ENCODE measurements around the gene GPR152. TPM values are rescaled to one million over a fixed set of nuclear protein-coding genes. Genes with fewer than 3 reads are reported as not detected.

Gene GPR152
- total RNA-seq, 2 experiments from 2014 or later, result not detected

DNA sequence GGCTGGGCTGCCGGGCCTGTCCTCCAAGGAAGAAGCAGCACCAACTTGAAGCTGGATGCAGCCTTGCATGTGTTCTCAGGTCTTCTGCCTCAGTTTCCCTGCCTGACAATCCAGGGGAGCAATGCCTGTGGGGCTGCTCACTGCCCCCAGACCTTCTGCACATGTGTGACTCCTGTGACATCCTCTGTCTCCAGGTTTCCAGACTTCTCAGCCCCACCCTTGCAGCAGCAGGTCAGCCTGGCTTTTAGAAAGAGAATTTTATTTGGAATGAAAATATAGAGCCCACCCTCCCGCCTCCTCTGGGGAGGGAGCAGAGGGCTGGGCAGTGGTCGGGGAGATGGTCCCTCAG lies 14.7 kb downstream of the GPR152 start:
- Histone ChIP-seq H4K20me1 (ENCODE audit: insufficient read depth, low read length) (peaks cover 12% of the 10 kb centered on the region), H3K4me1 (ENCODE audit: insufficient read depth, low read length, poor library complexity, severe bottlenecking) (peaks cover 87% of the 10 kb centered on the region), H2AFZ (ENCODE audit: low read length) (no peak overlapping the region), H3K4me3 (ENCODE audit: low read depth, low read length, poor library complexity, severe bottlenecking) (peak overlapping the region; percentile 81), H3K4me2 (ENCODE audit: low read length) (peak overlapping the region; percentile 97), H3K27ac (ENCODE audit: low read depth, low read length, poor library complexity, severe bottlenecking) (peak overlapping the region; percentile 94), H3K9me2 (ENCODE audit: insufficient read depth, low read length) (no peaks in the 10 kb centered on the region), H3K9me3 (ENCODE audit: low read length) (no peaks in the 10 kb centered on the region), H3K79me2 (ENCODE audit: insufficient read depth, low read depth, low read length) (peaks cover 29% of the 10 kb centered on the region), H3K36me3 (ENCODE audit: insufficient read depth, low read length) (peaks cover 53% of the 10 kb centered on the region)
- no peak for DNase-seq (ENCODE audit: low spot score)
- BruUV-seq (replicated peaks), result TSS peak; percentile 25
- intact Hi-C loops (cut with micrococcal nuclease; ENCODE audit: unreplicated experiment), result loop anchor here (1.0 to 2.0 kb wide), 4 partner anchors 27 to 69 kb away; partner anchors contain the start of gene TMEM134
- ChIA-PET CTCF (ENCODE audit: unreplicated experiment) (interaction anchor here (0.6 to 1.8 kb wide), 4 partner anchors 12 to 85 kb away, joined by 3 to 11 read pairs (median 5); partner anchors contain the start of gene PPP1CA), POLR2A (interaction anchor here (0.6 to 3.6 kb wide), 18 partner anchors 8 to 652 kb away, joined by 3 to 38 read pairs (median 6); partner anchors contain the start of genes PPP1CA, RAD9A, RPS6KB2 and TBC1D10C)
- TF ChIP-seq EZH2phosphoT487 (IDR thresholded peaks at IDR 0.05; ENCODE audit: borderline replicate concordance, low read depth, low read length), result no peak
- TF ChIP-seq, protein P1, sequence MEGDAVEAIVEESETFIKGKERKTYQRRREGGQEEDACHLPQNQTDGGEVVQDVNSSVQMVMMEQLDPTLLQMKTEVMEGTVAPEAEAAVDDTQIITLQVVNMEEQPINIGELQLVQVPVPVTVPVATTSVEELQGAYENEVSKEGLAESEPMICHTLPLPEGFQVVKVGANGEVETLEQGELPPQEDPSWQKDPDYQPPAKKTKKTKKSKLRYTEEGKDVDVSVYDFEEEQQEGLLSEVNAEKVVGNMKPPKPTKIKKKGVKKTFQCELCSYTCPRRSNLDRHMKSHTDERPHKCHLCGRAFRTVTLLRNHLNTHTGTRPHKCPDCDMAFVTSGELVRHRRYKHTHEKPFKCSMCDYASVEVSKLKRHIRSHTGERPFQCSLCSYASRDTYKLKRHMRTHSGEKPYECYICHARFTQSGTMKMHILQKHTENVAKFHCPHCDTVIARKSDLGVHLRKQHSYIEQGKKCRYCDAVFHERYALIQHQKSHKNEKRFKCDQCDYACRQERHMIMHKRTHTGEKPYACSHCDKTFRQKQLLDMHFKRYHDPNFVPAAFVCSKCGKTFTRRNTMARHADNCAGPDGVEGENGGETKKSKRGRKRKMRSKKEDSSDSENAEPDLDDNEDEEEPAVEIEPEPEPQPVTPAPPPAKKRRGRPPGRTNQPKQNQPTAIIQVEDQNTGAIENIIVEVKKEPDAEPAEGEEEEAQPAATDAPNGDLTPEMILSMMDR (conservative IDR thresholded peaks at IDR 0.05; ENCODE audit: low read length), result no peak

DNA sequence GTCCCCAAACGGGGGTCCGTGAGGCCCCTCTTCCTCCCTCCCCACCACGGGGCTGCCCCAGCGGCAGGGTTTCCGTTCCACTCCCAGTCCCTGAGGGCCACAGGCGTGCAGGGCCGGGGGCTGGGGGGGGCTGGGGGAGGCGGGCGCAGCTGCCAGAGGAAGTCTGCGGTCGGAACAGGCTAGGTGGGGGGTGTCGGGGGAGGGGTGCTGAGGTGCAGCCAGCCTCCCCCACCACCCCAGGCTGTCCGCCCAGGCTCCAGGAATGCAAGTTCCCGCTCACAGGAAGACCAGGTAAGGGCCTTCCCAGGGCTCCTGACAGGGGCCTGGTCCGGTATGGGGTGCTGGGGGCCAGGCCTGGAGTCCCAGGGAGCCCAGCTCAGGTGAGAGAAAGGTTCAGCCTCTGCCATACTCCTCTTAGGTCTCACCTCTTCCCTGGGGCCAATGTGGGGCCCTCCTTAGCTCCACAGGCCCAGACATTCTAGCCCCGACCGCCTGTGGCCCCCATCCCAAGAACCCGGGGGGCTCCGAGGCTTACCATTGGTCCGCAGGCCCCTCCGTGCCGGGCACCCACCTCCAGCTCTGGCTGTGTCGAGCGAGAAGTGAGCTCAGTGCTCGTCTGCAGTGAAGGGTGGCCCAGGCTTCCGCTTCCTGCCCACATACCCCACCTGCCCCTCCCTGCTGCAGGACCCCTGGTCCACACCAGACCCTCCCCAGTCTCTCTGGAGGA lies 15.3 kb downstream of the GPR152 start, which contains the start of gene PTPRCAP:
Gene PTPRCAP (minus strand): TSS at position 601 of the 727 bp plus-strand sequence. CDS start 63 bp downstream, at position 538.
- peaks cover 12% of the 10 kb centered on the region for H4K20me1 ChIP-seq (ENCODE audit: insufficient read depth, low read length)
- POLR2A ChIA-PET, result interaction anchor here (0.6 to 3.6 kb wide), 16 partner anchors 8 to 207 kb away, joined by 3 to 38 read pairs (median 6); partner anchors contain the start of genes PPP1CA, RAD9A, RPS6KB2 and TBC1D10C
- peaks cover 59% of the 10 kb centered on the region for H3K36me3 ChIP-seq (ENCODE audit: insufficient read depth, low read length)
- H3K4me3 ChIP-seq (ENCODE audit: low read depth, low read length, poor library complexity, severe bottlenecking), result peak within 1 kb of the TSS; percentile 81
- no peaks in the 10 kb centered on the region for H3K9me2 ChIP-seq (ENCODE audit: insufficient read depth, low read length)
- H3K9me3 ChIP-seq (ENCODE audit: low read length), result no peaks in the 10 kb centered on the region
- peaks cover 29% of the 10 kb centered on the region for H3K79me2 ChIP-seq (ENCODE audit: insufficient read depth, low read depth, low read length)
- peak within 1 kb of the TSS; percentile 97 for H3K4me2 ChIP-seq (ENCODE audit: low read length)
- H2AFZ ChIP-seq (ENCODE audit: low read length), result no peak within 1 kb of the TSS
- peak; percentile 89 for DNase-seq (ENCODE audit: low spot score)
- no peak for TF ChIP-seq EZH2phosphoT487 (IDR thresholded peaks at IDR 0.05; ENCODE audit: borderline replicate concordance, low read depth, low read length)
- TF ChIP-seq, protein P1 (conservative IDR thresholded peaks at IDR 0.05; ENCODE audit: low read length), result no peak
- peaks cover 82% of the 10 kb centered on the region for H3K4me1 ChIP-seq (ENCODE audit: insufficient read depth, low read length, poor library complexity, severe bottlenecking)
- intact Hi-C loops (cut with micrococcal nuclease; ENCODE audit: unreplicated experiment), result loop anchor here (1.0 to 2.0 kb wide), 4 partner anchors 27 to 69 kb away; partner anchors contain the start of gene TMEM134
- H3K27ac ChIP-seq (ENCODE audit: low read depth, low read length, poor library complexity, severe bottlenecking), result peak within 1 kb of the TSS; percentile 94
- CTCF ChIA-PET (ENCODE audit: unreplicated experiment), result interaction anchor here (0.6 to 1.0 kb wide), 3 partner anchors 12 to 84 kb away, joined by 3 to 11 read pairs (median 3); no protein-coding TSS in a partner anchor
- BruUV-seq (replicated peaks), result no TSS peak
